Measurements from ENCODE around the gene PPM1A. TPM values are rescaled to one million over a fixed set of nuclear protein-coding genes. Genes with fewer than 3 reads are reported as not detected.

PPM1A gene
- total and polyA plus RNA-seq, 2 donors (not counting 3 experiments of a cell fraction or from before 2014, with no cell fraction given) = 14.1 to 33.9 TPM

GRCh38 chr14:60287452-60287851 is 38.4 kb downstream of the PPM1A start:
- no peak overlapping the region for H2AFZ ChIP-seq (ENCODE audit: low read depth, low read length)
- H3K36me3 ChIP-seq (ENCODE audit: control insufficient read depth in 2 of 2, extremely low read depth in 1 of 2, insufficient read depth in 2 of 2, low read length in 2 of 2) = peaks cover 4 to 5% of the 10 kb centered on the region in 2 experiments
- FAIRE-seq = no peak
- H3K27me3 ChIP-seq (ENCODE audit: control insufficient read depth in 2 of 2, insufficient read depth in 2 of 2, low read length in 2 of 2) = no peaks in the 10 kb centered on the region
- POLR2A ChIA-PET = no interaction called here
- TF ChIP-seq POLR2AphosphoS5 (IDR thresholded peaks at IDR 0.05; ENCODE audit: insufficient read depth, low read depth, low read length) = no peak
- TF ChIP-seq GATA2 (IDR thresholded peaks at IDR 0.05; ENCODE audit: insufficient read depth, insufficient read length, low read depth, low read length) = no peak
- no peak for TF ChIP-seq JUN (IDR thresholded peaks at IDR 0.05; ENCODE audit: borderline replicate concordance, insufficient read depth, insufficient read length, low read depth)
- no peak for TF ChIP-seq MAX (IDR thresholded peaks at IDR 0.05; ENCODE audit: insufficient read depth, insufficient read length)
- no peak for TF ChIP-seq EZH2 (IDR thresholded peaks at IDR 0.05; ENCODE audit: borderline replicate concordance, low read depth, low read length, severe bottlenecking)
- no peak for TF ChIP-seq MYC (IDR thresholded peaks at IDR 0.05; ENCODE audit: low read depth, low read length)
- no peak for TF ChIP-seq POLR2A (IDR thresholded peaks at IDR 0.05; ENCODE audit: low read depth, low read length)
- TF ChIP-seq CTCF (IDR thresholded peaks at IDR 0.05; ENCODE audit: extremely low read depth in 1 of 2, insufficient read depth in 1 of 2, low read depth in 1 of 2, low read length in 2 of 2) = no peak
- no peak for TF ChIP-seq FOS (IDR thresholded peaks at IDR 0.05; ENCODE audit: borderline replicate concordance, insufficient read depth, low read length)
- H3K4me1 ChIP-seq (ENCODE audit: control insufficient read depth, extremely low read depth, insufficient read depth, low read length) = no peaks in the 10 kb centered on the region
- no peak overlapping the region for H3K4me2 ChIP-seq (ENCODE audit: insufficient read depth, low read length)
- CTCF ChIA-PET = interaction anchor here (0.7 to 1.4 kb wide), 5 partner anchors 13 to 44 kb away, joined by 3 to 7 read pairs (median 4); no protein-coding TSS in a partner anchor
- H3K9me1 ChIP-seq (replicated peaks; ENCODE audit: control insufficient read depth, extremely low read depth, insufficient read depth, low read length) = no peaks in the 10 kb centered on the region
- intact Hi-C loops (cut with micrococcal nuclease) (loop anchor here (5.0 kb wide), 1 partner anchor 35 kb away; no protein-coding TSS in a partner anchor), dilution Hi-C loops (cut with MboI; ENCODE audit: extremely low pct_ligation_motif_present, low sequenced_read_pairs) (no loop called here)
- no peaks in the 10 kb centered on the region for H3K79me2 ChIP-seq (ENCODE audit: control insufficient read depth, insufficient read depth, low read length)
- H3K9ac ChIP-seq (replicated peaks; ENCODE audit: extremely low read depth, insufficient read depth, low read length) = no peak overlapping the region
- no peaks in the 10 kb centered on the region for H3K9me3 ChIP-seq (replicated peaks; ENCODE audit: control insufficient read depth, insufficient read depth, low read length)
- H3K27ac ChIP-seq (ENCODE audit: insufficient read depth, low read depth, low read length) = no peak overlapping the region
- peaks cover 2% of the 10 kb centered on the region for H4K20me1 ChIP-seq (replicated peaks; ENCODE audit: control insufficient read depth, extremely low read depth, insufficient read depth, low read length)
- no peak for DNase-seq (ENCODE audit: low read depth, low spot score)
- no peak overlapping the region for H3K4me3 ChIP-seq (replicated peaks in 1 of 3; ENCODE audit: insufficient read depth in 1 of 3, low read depth in 1 of 3, low read length in 3 of 3)
- no TSS peak for BruUV-seq (replicated peaks)
